WTC11 (cell line): ENCODE data around the gene CASKIN1. TPM values are rescaled to one million over a fixed set of nuclear protein-coding genes. Genes with fewer than 3 reads are reported as not detected.
A peak's percentile ranks its signal among the peaks of the same experiment; 100 is the strongest.
"Not testable (repeated sequence)": the region's sequence is repeated elsewhere in the genome, so short reads cannot be mapped to it uniquely, and the experiment has no call there.

Source experiments
- ATAC-seq: fragments of 200-7000 bp; cut with Tn5 transposase; 2 replicates; pipeline ENCODE4 v1.10.0; 2021; ENCODE audit warnings: mild to moderate bottlenecking, moderate library complexity
- CTCF ChIA-PET: fragments of 300-600 bp; sonication (Branson Sonifier 250); formaldehyde crosslinking; loops from one replicate; lab custom pipeline; 2021; ENCODE audit warnings: antibody characterized with exemption; lab: Charles Lee
- POLR2A ChIA-PET: fragments of 350-600 bp; sonication (Branson Sonifier 250); formaldehyde crosslinking; loops from one replicate; lab custom pipeline; 2021; ENCODE audit warnings: antibody characterized with exemption; lab: Charles Lee
- DNase-seq: peaks from one replicate; pipeline ENCODE4 v3.0.0; 2021; ENCODE audit warnings: low spot score
- H3K27ac Mint-ChIP-seq: 2 replicates; pipeline ENCODE4 v1.8.0; 2021; ENCODE audit warnings: mixed read lengths
- H3K27me3 Mint-ChIP-seq: 2 replicates; pipeline ENCODE4 v1.8.0; 2021; ENCODE audit warnings: low read depth, mild to moderate bottlenecking, moderate library complexity, mixed read lengths
- H3K36me3 Mint-ChIP-seq: 2 replicates; pipeline ENCODE4 v1.8.0; 2021; ENCODE audit warnings: mixed read lengths
- H3K4me1 Mint-ChIP-seq: 2 replicates; pipeline ENCODE4 v1.8.0; 2022; ENCODE audit warnings: mixed read lengths
- H3K4me3 Mint-ChIP-seq: 2 replicates; pipeline ENCODE4 v1.8.0; 2021; ENCODE audit warnings: mild to moderate bottlenecking, moderate library complexity, mixed read lengths
- H3K9me3 Mint-ChIP-seq: 2 replicates; pipeline ENCODE4 v1.8.0; 2021; ENCODE audit warnings: mixed read lengths
- AFF4 ChIP-seq: sonication (generic); formaldehyde crosslinking; IDR thresholded peaks from 2 replicates; pipeline ENCODE4 v1.8.1; 2023; ENCODE audit warnings: mild to moderate bottlenecking, missing genetic modification reagents, borderline replicate concordance
- CBFB ChIP-seq: sonication (generic); formaldehyde crosslinking; IDR thresholded peaks from 2 replicates; pipeline ENCODE4 v1.8.1; 2022; ENCODE audit warnings: mild to moderate bottlenecking, low read depth, missing genetic modification reagents
- ERG ChIP-seq: fragments of 250-450 bp; sonication (Bioruptor Pico); IDR thresholded peaks from 2 replicates; pipeline ENCODE4 v1.8.0; 2021; ENCODE audit warnings: mild to moderate bottlenecking
- ESRRA ChIP-seq: sonication (generic); formaldehyde crosslinking; IDR thresholded peaks from 2 replicates; pipeline ENCODE4 v1.8.1; 2022; ENCODE audit warnings: mild to moderate bottlenecking, missing genetic modification reagents, borderline replicate concordance
- FOXJ3 ChIP-seq: sonication (generic); formaldehyde crosslinking; IDR thresholded peaks from 2 replicates; pipeline ENCODE4 v1.9.0; 2021; ENCODE audit warnings: missing genetic modification reagents, mild to moderate bottlenecking, borderline replicate concordance
- FOXK1 ChIP-seq: sonication (generic); formaldehyde crosslinking; IDR thresholded peaks from 2 replicates; pipeline ENCODE4 v1.8.0; 2022; ENCODE audit warnings: mild to moderate bottlenecking, moderate library complexity, missing genetic modification reagents
- GABPB1 ChIP-seq: sonication (generic); formaldehyde crosslinking; IDR thresholded peaks from 2 replicates; pipeline ENCODE4 v1.8.1; 2023; ENCODE audit warnings: mild to moderate bottlenecking, missing genetic modification reagents
- GTF2I ChIP-seq: fragments of 250-450 bp; sonication (Bioruptor Pico); conservative IDR thresholded peaks from 2 replicates; pipeline ENCODE4 v1.4.0; 2021; ENCODE audit warnings: mild to moderate bottlenecking
- JAZF1 ChIP-seq: fragments of 250-450 bp; sonication (Bioruptor Pico); IDR thresholded peaks from 2 replicates; pipeline ENCODE4 v1.9.0; 2021; ENCODE audit warnings: moderate library complexity, mild to moderate bottlenecking, inconsistent platforms
- MXD4 ChIP-seq: fragments of 250-450 bp; sonication (Bioruptor Pico); IDR thresholded peaks from 2 replicates; pipeline ENCODE4 v1.8.0; 2021; ENCODE audit warnings: mild to moderate bottlenecking, moderate library complexity, borderline replicate concordance
- NFE2L1 ChIP-seq: sonication (generic); formaldehyde crosslinking; IDR thresholded peaks from 2 replicates; pipeline ENCODE4 v1.8.1; 2023; ENCODE audit warnings: missing genetic modification reagents
- PRDM15 ChIP-seq: sonication (generic); formaldehyde crosslinking; IDR thresholded peaks from 2 replicates; pipeline ENCODE4 v1.8.0; 2022; ENCODE audit warnings: missing genetic modification reagents
- PREB ChIP-seq: sonication (generic); formaldehyde crosslinking; IDR thresholded peaks from 2 replicates; pipeline ENCODE4 v1.8.1; 2022; ENCODE audit warnings: mild to moderate bottlenecking, missing genetic modification reagents, moderate library complexity, borderline replicate concordance
- RORB ChIP-seq: fragments of 250-450 bp; sonication (Bioruptor Pico); IDR thresholded peaks from 2 replicates; pipeline ENCODE4 v1.9.0; 2021; ENCODE audit warnings: mild to moderate bottlenecking
- SMAD3 ChIP-seq: sonication (generic); formaldehyde crosslinking; IDR thresholded peaks from 2 replicates; pipeline ENCODE4 v1.8.0; 2022; ENCODE audit warnings: missing genetic modification reagents, mild to moderate bottlenecking, borderline replicate concordance
- TEAD1 ChIP-seq: sonication (generic); formaldehyde crosslinking; IDR thresholded peaks from 2 replicates; pipeline ENCODE4 v1.8.0; 2022; ENCODE audit warnings: mild to moderate bottlenecking, missing genetic modification reagents
- ZNF121 ChIP-seq: sonication (generic); formaldehyde crosslinking; IDR thresholded peaks from 2 replicates; pipeline ENCODE4 v1.8.0; 2023; ENCODE audit warnings: missing genetic modification reagents
- ZNF423 ChIP-seq: fragments of 250-450 bp; sonication (Bioruptor Pico); IDR thresholded peaks from 2 replicates; pipeline ENCODE4 v2.1.2; 2022; ENCODE audit warnings: mild to moderate bottlenecking, moderate library complexity
- total RNA-seq: library from RNA; stranded (reverse); gene quantifications from 3 replicates; pipeline ENCODE4 v1.2.3, GENCODE V29; 2021

The CASKIN1 gene
- total RNA-seq, 1 experiment from 2014 or later = 9.4 TPM

- ChIA-PET CTCF (interaction anchor here (3.6 kb wide), 1 partner anchor 12 kb away, joined by 15 read pairs; the partner anchor contains the start of gene ECI1), POLR2A (interaction anchor here (0.5 to 1.2 kb wide), 3 partner anchors 12 to 34 kb away, joined by 3 to 7 read pairs (median 5); partner anchors contain the start of gene ECI1)
Observed at GRCh38 chr16:2240331-2240730, 43.9 kb upstream of the CASKIN1 start.

GRCh38 chr16:2238838-2239675 is 42.7 kb upstream of the CASKIN1 start:
- Mint-ChIP-seq H3K9me3 (no peaks in the 10 kb centered on the region), H3K4me3 (no peak overlapping the region), H3K36me3 (peaks cover 15% of the 10 kb centered on the region), H3K27me3 (peaks cover 16% of the 10 kb centered on the region), H3K4me1 (no peaks in the 10 kb centered on the region), H3K27ac (0 out of 2 replicates have a peak overlapping the region, but pooled peaks have one; percentile 32)
- no peak for TF ChIP-seq NFE2L1 (CRISPR knock-in tag)
- TF ChIP-seq ESRRA (CRISPR knock-in tag) = no peak
- no peak for TF ChIP-seq RORB (CRISPR knock-in tag)
- TF ChIP-seq ERG = 0 out of 2 replicates have a peak, but pooled peaks have one; percentile 33
- TF ChIP-seq GTF2I (CRISPR knock-in tag) = no peak
- TF ChIP-seq FOXK1 (CRISPR knock-in tag) = no peak
- no peak for TF ChIP-seq JAZF1 (CRISPR knock-in tag)
- peak; percentile 38 for DNase-seq
- ChIA-PET CTCF (interaction anchor here (0.5 to 4.5 kb wide), 8 partner anchors 8 to 262 kb away, joined by 3 to 51 read pairs (median 4); partner anchors contain the start of genes CASKIN1 and ECI1), POLR2A (interaction anchor here (1.0 to 4.1 kb wide), 2 partner anchors 13 to 84 kb away, joined by 3 to 28 read pairs; partner anchors contain the start of genes ECI1 and TRAF7)
- peak; percentile 14 for ATAC-seq

More at GRCh38 chr16:2240331-2240730, 43.9 kb upstream of the CASKIN1 start:
- ATAC-seq, H3K4me1 Mint-ChIP-seq, H3K9me3 Mint-ChIP-seq, DNase-seq, H3K4me3 Mint-ChIP-seq, H3K27ac Mint-ChIP-seq: not testable (repeated sequence)
- Mint-ChIP-seq H3K27me3 (peaks cover 16% of the 10 kb centered on the region), H3K36me3 (peaks cover 20% of the 10 kb centered on the region)

GRCh38 chr16:2238150-2238837 is 41.9 kb upstream of the CASKIN1 start:
- Mint-ChIP-seq H3K27ac (no peak overlapping the region), H3K9me3 (no peaks in the 10 kb centered on the region), H3K27me3 (peaks cover 16% of the 10 kb centered on the region), H3K4me3 (peak overlapping the region; percentile 24; the same call in 1 of the 2 replicates), H3K4me1 (no peaks in the 10 kb centered on the region), H3K36me3 (peaks cover 11% of the 10 kb centered on the region)
- peak; percentile 2; the same call in 1 of the 2 replicates for ATAC-seq
- CTCF ChIA-PET = interaction anchor here (0.6 to 4.5 kb wide), 7 partner anchors 9 to 263 kb away, joined by 3 to 51 read pairs (median 4); partner anchors contain the start of genes CASKIN1 and ECI1
- POLR2A ChIA-PET = interaction anchor here (0.5 to 4.1 kb wide), 5 partner anchors 13 to 86 kb away, joined by 3 to 28 read pairs (median 3); partner anchors contain the start of genes ECI1 and TRAF7
- DNase-seq = no peak
- TF ChIP-seq PRDM15 (no peak), FOXJ3 (no peak), MXD4 (CRISPR knock-in tag) (no peak), GABPB1 (CRISPR knock-in tag) (no peak), PREB (CRISPR knock-in tag) (no peak), CBFB (CRISPR knock-in tag) (0 out of 2 replicates have a peak, but pooled peaks have one; percentile 66), SMAD3 (CRISPR knock-in tag) (no peak), ZNF121 (CRISPR knock-in tag) (no peak), TEAD1 (CRISPR knock-in tag) (no peak), ZNF423 (CRISPR knock-in tag) (no peak), AFF4 (CRISPR knock-in tag) (no peak)
